ENCODE data around the gene NUDT16L1. TPM values are rescaled to one million over a fixed set of nuclear protein-coding genes. Genes with fewer than 3 reads are reported as not detected.

The NUDT16L1 gene
- polyA plus RNA-seq (2011; rRNA removed): 25.2 and 29.3 TPM in 2 replicates
- 5.9 and 7.2 TPM in 2 replicates for polyA minus RNA-seq (2011; rRNA and poly(A)+ RNA removed)

DNA sequence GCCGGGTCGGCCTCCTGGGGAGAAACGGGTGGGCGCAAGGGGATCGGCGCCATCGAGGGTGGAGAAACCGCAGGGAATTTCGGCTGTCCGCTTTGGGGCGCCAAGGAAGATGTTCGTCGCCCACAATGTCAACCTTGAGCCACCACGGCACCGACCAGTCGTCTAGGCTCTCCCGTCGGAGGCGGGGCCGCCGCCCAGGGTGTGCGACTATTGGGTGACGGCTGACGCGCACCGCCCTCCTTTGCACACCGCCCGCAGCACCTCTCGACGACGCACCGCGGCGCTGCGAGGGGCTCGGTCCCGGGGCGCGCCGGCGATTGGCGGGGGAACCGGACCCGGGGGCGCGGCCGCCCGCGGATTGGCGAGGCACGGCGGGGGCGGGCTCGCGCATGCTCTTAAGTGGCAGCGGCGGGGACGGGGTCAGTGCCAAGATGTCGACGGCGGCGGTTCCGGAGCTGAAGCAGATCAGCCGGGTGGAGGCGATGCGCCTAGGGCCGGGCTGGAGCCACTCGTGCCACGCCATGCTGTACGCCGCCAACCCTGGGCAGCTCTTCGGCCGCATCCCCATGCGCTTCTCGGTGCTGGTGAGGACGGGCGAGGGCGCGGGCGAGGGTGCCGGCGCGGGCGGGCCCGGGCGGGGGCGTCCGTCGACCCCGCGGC is at the start of gene NUDT16L1:
NUDT16L1 (plus strand) TSS at position 267 of the 660 bp plus-strand sequence; CDS start at position 432, 165 bp downstream.
- DNase-seq (ENCODE audit: low read depth, low spot score): peak; percentile 72
- no peaks in the 10 kb centered on the region for H3K27me3 ChIP-seq (ENCODE audit: control insufficient read depth, insufficient read depth, low read length)
- peak within 1 kb of the TSS; percentile 21 for H3K27ac ChIP-seq (ENCODE audit: low read depth, low read length)
- H3K4me3 ChIP-seq (ENCODE audit: low read depth, low read length): peak within 1 kb of the TSS; percentile 95
- ChIA-PET POLR2A (interaction anchor here (1.4 kb wide), 1 partner anchor 41 kb away, joined by 5 read pairs; the partner anchor contains the start of genes ANKS3 and DNAAF8), CTCF (interaction anchor here (1.4 to 1.6 kb wide), 2 partner anchors 11 to 16 kb away, joined by 3 to 6 read pairs; no protein-coding TSS in a partner anchor)
- TF ChIP-seq, protein P1, sequence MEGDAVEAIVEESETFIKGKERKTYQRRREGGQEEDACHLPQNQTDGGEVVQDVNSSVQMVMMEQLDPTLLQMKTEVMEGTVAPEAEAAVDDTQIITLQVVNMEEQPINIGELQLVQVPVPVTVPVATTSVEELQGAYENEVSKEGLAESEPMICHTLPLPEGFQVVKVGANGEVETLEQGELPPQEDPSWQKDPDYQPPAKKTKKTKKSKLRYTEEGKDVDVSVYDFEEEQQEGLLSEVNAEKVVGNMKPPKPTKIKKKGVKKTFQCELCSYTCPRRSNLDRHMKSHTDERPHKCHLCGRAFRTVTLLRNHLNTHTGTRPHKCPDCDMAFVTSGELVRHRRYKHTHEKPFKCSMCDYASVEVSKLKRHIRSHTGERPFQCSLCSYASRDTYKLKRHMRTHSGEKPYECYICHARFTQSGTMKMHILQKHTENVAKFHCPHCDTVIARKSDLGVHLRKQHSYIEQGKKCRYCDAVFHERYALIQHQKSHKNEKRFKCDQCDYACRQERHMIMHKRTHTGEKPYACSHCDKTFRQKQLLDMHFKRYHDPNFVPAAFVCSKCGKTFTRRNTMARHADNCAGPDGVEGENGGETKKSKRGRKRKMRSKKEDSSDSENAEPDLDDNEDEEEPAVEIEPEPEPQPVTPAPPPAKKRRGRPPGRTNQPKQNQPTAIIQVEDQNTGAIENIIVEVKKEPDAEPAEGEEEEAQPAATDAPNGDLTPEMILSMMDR (IDR thresholded peaks at IDR 0.05; ENCODE audit: low read depth, low read length): no peak
- H3K9me3 ChIP-seq (ENCODE audit: control insufficient read depth, insufficient read depth, low read length): no peaks in the 10 kb centered on the region; the same call in 1 of the 2 replicates

DNA sequence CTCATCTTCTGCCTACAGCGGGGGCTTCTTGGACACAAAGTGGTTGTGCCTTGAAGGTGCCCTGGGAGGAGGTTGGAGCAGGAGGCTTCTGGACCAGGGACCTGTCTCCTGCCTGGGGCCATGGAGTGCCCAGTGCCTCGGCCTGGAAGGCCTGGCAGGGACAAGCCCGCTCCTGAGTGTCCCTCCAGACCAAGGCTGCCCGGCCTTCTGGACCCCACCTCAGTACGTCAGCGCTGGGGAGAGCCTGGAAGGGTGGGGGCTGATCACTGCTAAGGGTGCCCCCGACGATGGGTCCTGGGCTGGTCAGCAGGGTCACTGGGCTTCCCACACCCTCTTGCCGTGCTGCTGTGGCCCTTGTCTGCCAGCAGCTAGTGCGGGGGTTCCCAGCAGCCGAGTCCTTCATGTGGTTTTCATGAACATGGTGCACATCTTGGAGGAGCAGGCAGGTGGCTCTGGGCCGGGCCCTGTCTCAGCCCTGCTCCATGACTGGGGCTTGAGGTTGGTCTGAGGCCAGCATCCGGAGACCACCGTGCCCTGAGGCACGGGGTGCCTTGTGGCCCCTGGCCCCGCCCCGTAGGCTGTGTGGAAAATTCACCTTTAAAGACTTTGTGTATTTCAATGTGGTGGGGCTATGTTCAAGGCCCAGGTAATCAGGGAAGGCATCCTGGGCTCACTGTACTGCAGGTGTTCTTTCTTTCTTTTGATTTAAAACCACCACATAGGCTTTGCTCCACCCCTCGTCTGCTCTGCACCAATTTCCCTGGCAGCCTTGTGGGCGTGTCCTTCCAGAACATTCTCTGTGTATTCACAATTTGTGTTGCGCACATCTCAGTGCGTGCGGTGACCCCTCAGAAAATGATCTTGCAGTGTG is 46.4 kb upstream of the NUDT16L1 start:
- DNase-seq (ENCODE audit: low read depth, low spot score): no peak
- POLR2A ChIA-PET: no interaction called here
- Histone ChIP-seq H3K9me3 (ENCODE audit: control insufficient read depth, insufficient read depth, low read length) (peaks cover 20% of the 10 kb centered on the region; the same call in 1 of the 2 replicates), H3K27me3 (ENCODE audit: control insufficient read depth, insufficient read depth, low read length) (no peaks in the 10 kb centered on the region), H3K4me3 (ENCODE audit: low read depth, low read length) (no peak overlapping the region), H3K27ac (ENCODE audit: low read depth, low read length) (no peak overlapping the region)
- CTCF ChIA-PET: no interaction called here
- TF ChIP-seq, protein P1 (IDR thresholded peaks at IDR 0.05; ENCODE audit: low read depth, low read length): no peak

DNA sequence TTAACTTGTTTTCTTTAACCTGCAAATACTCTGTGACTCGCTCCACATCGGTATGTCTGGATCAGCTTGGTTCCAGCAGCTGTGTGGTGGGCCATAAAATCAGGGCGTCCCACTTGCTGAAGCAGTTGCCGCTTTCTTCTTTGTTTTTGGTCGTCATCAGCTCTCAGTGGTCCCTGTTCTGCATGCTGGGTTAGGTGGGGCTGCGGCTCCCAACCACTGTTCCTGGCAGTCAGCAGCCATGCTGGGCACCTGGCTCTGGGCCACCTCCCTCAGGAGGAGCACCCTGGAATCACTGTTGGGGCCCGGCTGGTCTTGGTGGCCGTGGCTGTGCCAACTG is 45.8 kb upstream of the NUDT16L1 start:
- CTCF ChIA-PET: no interaction called here

DNA sequence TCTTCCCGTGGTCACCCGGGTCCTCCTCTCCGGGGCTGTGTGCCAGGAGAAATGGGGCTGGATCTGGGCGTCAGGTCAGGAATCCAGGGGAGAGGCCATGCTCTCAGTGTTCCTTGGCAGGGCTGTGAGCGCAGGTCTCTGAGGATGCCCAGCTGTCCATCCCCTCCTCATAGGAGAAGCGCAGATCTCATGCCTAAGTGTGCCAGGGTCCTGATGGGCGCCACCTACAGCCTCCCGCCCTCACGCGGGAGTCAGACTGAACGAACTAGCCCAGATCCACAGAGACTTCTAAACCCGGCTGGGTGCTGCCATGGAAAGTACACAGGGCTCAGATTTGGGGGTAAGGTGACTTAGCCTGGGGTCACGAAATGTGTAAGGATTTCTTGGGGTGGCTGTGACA is 44.4 kb upstream of the NUDT16L1 start:
- POLR2A ChIA-PET: no interaction called here

More for the DNA sequence above, 45.8 kb upstream of the NUDT16L1 start:
- no peak overlapping the region for H3K4me3 ChIP-seq (ENCODE audit: low read depth, low read length)
- no peaks in the 10 kb centered on the region for H3K27me3 ChIP-seq (ENCODE audit: control insufficient read depth, insufficient read depth, low read length)
- TF ChIP-seq, protein P1 (IDR thresholded peaks at IDR 0.05; ENCODE audit: low read depth, low read length): no peak
- peaks cover 20% of the 10 kb centered on the region; the same call in 1 of the 2 replicates for H3K9me3 ChIP-seq (ENCODE audit: control insufficient read depth, insufficient read depth, low read length)
- POLR2A ChIA-PET: no interaction called here
- no peak overlapping the region for H3K27ac ChIP-seq (ENCODE audit: low read depth, low read length)
- no peak for DNase-seq (ENCODE audit: low read depth, low spot score)

More for the DNA sequence above, 44.4 kb upstream of the NUDT16L1 start:
- H3K9me3 ChIP-seq (ENCODE audit: control insufficient read depth, insufficient read depth, low read length): peaks cover 20% of the 10 kb centered on the region; the same call in 1 of the 2 replicates
- DNase-seq (ENCODE audit: low read depth, low spot score): no peak
- no peak overlapping the region for H3K4me3 ChIP-seq (ENCODE audit: low read depth, low read length)
- CTCF ChIA-PET: interaction anchor here (0.5 to 1.2 kb wide), 2 partner anchors 14 to 64 kb away, joined by 3 to 5 read pairs; no protein-coding TSS in a partner anchor
- H3K27me3 ChIP-seq (ENCODE audit: control insufficient read depth, insufficient read depth, low read length): no peaks in the 10 kb centered on the region
- H3K27ac ChIP-seq (ENCODE audit: low read depth, low read length): no peak overlapping the region
- TF ChIP-seq, protein P1 (IDR thresholded peaks at IDR 0.05; ENCODE audit: low read depth, low read length): no peak
